Stimulated activated naive CD8-positive, alpha-beta T cell treated with anti-CD3 and anti-CD28 coated beads, Interleukin-15, Interleukin-2, amounts not matched to agents 100 U/mL and 50 U/mL, for 24 hours (primary cell): Measurements from ENCODE around the gene PCDH19.

ENCODE experiments used
- ATAC-seq: fragments of 150-1000 bp; cut with Tn5 transposase; one replicate; pipeline ENCODE4 v1.10.0; 2021
- DNase-seq: peaks from one replicate; pipeline ENCODE4 v3.0.0; 2021

Gene PCDH19

DNA sequence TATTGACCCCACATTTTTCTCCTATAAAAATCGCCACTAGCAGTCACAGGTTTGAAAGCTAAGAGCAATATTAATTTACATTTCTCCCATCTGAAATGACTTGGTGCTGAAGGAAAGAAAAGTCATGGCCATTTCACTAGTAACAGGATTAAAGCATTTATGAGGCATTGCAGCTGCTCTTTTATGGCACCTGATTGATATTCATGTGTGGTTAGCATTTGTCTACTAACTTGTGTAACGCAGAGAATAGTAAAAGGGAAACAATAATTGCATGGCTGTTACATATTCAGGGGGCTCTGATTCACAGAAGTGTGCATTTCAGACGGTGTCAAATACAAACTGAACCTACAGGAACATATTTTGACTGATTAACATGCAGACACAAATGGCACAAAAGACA is 5.2 kb downstream of the PCDH19 start:
- DNase-seq (no peak), ATAC-seq (no peak)

DNA sequence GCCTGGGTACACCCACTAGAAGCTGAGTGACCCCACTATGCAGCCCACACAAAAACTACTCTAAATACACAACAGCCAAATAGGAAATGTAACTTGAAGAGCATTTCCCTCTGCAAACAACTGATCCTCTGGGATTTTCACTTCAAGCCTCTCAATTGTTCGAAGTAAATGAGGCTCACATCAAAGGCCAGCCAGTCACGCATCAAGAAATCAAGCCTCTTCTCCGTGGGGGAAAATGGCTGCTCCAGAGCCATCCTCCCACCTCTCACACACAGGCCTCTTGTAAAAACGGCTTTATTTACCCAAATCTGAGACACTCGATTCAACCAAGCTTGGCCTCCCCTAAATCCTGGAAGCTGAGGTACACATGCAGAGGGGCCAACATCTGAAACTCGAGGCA is 14.3 kb downstream of the PCDH19 start:
- no peak for ATAC-seq

DNA sequence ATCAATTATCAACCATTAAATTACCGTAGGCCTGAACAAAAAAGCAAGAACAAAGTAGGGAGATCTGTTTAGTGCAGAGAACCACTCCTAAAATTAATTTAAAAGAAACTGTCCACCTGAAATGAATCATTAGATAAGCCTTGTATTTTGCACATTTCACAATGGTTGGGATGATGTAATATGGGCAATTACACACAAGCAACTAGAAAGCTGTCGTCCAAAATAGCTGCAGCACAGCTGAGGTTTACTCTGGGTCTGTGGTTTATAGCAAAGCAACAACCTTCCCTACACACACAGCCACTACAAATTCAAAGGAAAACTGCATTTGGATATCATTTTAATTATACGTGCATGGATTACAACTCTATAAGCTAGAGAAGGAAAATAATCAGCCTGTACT is 28.5 kb downstream of the PCDH19 start:
- no peak for ATAC-seq
- no peak for DNase-seq

More for the DNA sequence above, 14.3 kb downstream of the PCDH19 start:
- no peak for DNase-seq

- DNase-seq (no peak), ATAC-seq (no peak)
Observed at GRCh38 chrX:100379388-100379986, 30.6 kb downstream of the PCDH19 start.

- no peak for DNase-seq
- ATAC-seq: no peak
Observed at GRCh38 chrX:100377826-100378225, 32.2 kb downstream of the PCDH19 start.

DNA sequence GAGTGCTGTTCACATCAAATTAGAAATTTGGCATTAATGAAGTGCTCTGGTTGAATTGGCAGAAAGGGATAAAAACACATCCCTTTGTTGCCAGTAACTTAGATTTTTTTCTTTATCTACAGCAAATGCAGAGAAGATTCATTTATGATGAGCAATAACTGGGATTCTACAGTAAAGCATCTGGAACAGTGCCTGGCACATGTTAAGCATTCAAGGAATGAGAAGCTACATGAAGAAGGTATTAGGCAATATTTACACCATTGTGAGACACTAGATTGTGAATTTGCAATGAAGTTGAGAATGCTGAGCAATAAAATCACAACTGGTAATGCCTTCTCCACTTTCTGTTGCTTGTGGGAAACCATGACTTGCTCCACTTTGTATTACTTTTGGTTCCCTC is 33.5 kb downstream of the PCDH19 start:
- no peak for ATAC-seq
- no peak for DNase-seq

- ATAC-seq (no peak), DNase-seq (no peak)
Observed at GRCh38 chrX:100373673-100374072, 36.4 kb downstream of the PCDH19 start.

DNA sequence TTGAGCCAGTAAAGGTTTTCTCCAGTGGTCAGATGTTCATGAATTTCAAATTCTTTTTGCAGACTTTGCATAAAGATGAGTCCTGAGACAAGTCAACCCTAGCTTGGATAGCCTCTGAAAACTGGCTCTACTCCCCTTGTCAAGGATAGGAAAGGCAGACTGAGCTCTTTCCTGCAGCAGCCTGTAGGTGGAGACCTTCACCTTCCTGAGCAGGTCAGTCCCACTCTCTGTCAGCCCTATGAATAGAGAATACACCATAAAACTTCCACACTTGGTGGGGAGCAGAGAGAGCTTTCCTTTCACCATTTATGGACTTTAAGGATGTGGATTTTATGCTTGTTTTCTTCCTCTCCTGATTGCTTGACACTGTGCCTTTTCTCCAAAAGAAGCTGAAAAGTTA is 41.9 kb downstream of the PCDH19 start:
- ATAC-seq: no peak
- no peak for DNase-seq

- DNase-seq: no peak
- no peak for ATAC-seq
Observed at GRCh38 chrX:100363896-100364295, 46.2 kb downstream of the PCDH19 start.

GRCh38 chrX:100358766-100359165 is 51.3 kb downstream of the PCDH19 start:
- ATAC-seq: no peak
- DNase-seq: no peak

DNA sequence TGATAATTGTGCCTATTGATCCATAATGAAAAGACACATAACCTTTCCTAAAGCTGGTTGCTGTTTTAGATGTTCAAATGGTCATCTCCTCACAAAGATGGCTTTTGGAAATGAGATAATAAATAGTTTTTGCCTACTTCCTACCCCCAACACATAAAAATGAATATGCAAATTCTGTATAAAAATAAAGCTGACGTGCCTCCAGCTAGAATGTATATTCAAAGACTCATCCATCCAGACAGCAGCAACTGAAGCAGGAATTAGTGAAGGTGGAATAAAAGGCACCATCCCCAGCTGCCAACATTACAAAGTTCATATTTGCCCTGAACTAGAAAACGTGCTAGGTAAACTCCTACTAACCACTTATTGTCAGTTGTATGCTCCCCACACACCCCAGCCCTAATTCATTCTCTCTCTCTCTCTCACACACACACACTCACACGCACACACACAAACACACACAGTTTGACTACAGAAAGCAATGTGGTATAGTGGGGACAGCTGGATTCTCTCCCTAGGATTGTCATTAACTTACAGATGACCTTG is 53.6 kb downstream of the PCDH19 start:
- ATAC-seq: no peak

GRCh38 chrX:100355680-100356079 is 54.4 kb downstream of the PCDH19 start:
- no peak for DNase-seq
- ATAC-seq: no peak

More for the DNA sequence above, 53.6 kb downstream of the PCDH19 start:
- no peak for DNase-seq

- DNase-seq (no peak), ATAC-seq (no peak)
Observed at GRCh38 chrX:100353326-100353725, 56.7 kb downstream of the PCDH19 start.

- no peak for ATAC-seq
- DNase-seq: no peak
Observed at GRCh38 chrX:100350704-100351489, 59.2 kb downstream of the PCDH19 start.

GRCh38 chrX:100349391-100349790 is 60.7 kb downstream of the PCDH19 start:
- DNase-seq: no peak
- no peak for ATAC-seq

GRCh38 chrX:100341142-100341510 is 68.9 kb downstream of the PCDH19 start:
- ATAC-seq (no peak), DNase-seq (no peak)

GRCh38 chrX:100340491-100341141 is 69.5 kb downstream of the PCDH19 start:
- ATAC-seq (no peak), DNase-seq (no peak)

DNA sequence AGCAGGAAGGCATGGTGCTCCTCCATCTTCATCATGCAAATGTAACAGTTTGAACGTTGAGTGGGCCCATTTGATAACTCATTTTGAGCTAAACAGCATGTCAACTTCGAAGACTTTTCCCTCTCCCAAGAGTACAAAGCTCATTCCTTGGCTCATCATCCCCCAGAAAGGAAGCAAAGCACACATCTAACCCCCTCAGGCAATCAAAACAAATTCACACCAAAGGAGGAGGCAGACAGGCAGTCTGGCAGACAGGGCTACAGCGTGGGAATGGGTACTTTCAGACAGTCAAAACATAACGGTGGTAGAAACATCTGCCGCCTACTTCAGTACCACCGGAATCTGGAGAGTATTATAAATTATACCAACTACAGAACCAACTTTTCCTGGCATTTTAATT is 81.7 kb downstream of the PCDH19 start:
- ATAC-seq: no peak
- DNase-seq: no peak

GRCh38 chrX:100319716-100320115 is 90.4 kb downstream of the PCDH19 start:
- DNase-seq (no peak), ATAC-seq (no peak)

GRCh38 chrX:100316987-100317386 is 93.1 kb downstream of the PCDH19 start:
- ATAC-seq: no peak
- no peak for DNase-seq

- ATAC-seq (no peak), DNase-seq (no peak)
Observed at GRCh38 chrX:100315566-100315965, 94.5 kb downstream of the PCDH19 start.

DNA sequence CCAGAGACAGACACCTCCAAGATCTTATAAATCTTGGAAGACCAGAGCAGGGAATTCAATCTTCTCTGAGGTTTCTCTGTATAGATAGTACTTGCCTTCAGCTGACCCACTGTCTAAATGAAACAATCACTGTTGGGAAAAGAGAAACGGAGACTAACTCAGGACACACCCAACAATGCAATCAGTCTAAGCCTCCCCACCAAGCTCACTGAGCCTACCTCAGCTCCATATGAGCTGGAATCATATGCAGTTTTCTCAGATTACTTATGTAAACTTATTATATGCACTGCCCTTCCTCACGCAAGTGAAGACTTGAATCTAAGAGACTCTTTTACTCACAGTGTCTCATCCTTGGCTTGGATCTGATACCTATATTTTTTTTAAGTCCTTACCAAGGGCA is 110.5 kb downstream of the PCDH19 start:
- ATAC-seq (no peak), DNase-seq (no peak)

DNA sequence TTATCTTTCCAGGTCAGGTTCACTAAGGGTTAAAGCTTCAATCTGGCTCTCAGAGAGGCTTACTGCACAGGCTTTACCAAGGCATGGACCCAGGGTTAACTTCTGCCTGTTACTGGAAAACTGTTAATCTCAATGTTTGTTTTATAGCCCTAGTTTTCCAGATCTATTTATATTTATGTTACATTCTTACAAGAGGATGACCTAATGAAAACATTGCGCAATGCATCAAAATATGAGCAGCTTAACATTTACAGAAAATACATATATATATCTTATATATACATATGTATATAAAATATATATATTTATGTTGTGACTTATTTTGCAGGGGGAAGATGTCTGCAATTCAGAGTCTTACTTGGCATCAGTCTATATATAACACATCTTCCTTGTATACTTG is 112.3 kb downstream of the PCDH19 start:
- DNase-seq: no peak
- ATAC-seq: no peak
